HUES6 (cell line): ENCODE results near the gene TLE3.

Experiments used
- H3K27ac ChIP-seq: 2 replicates; pipeline ENCODE4 v1.7.0; 2013; ENCODE audit warnings: low read depth, mild to moderate bottlenecking, low read length, inconsistent platforms
- H3K27me3 ChIP-seq: 2 replicates; pipeline ENCODE4 v1.6.1; 2013; ENCODE audit warnings: low read length; ENCODE audit not compliant: control insufficient read depth, insufficient read depth
- H3K36me3 ChIP-seq: 2 replicates; pipeline ENCODE4 v1.6.1; 2013; ENCODE audit warnings: low read length; ENCODE audit not compliant: control insufficient read depth, insufficient read depth
- H3K4me1 ChIP-seq: 2 replicates; pipeline ENCODE4 v1.6.1; 2013; ENCODE audit warnings: low read length; ENCODE audit not compliant: control insufficient read depth, insufficient read depth
- H3K4me3 ChIP-seq: 2 replicates; pipeline ENCODE4 v1.5.1; 2013; ENCODE audit warnings: low read depth, low read length
- H3K9ac ChIP-seq: one replicate; pipeline ENCODE4 v1.6.1; 2013; ENCODE audit warnings: mild to moderate bottlenecking, low read length
- H3K9me3 ChIP-seq: 2 replicates; pipeline ENCODE4 v1.6.1; 2013; ENCODE audit warnings: low read depth, low read length; ENCODE audit not compliant: control insufficient read depth, insufficient read depth

TLE3 gene

GRCh38 chr15:69998541-69999391 lies 99.0 kb downstream of the TLE3 start:
- Histone ChIP-seq H3K9me3 (peaks cover 12% of the 10 kb centered on the region), H3K9ac (no peak overlapping the region), H3K4me3 (no peak overlapping the region), H3K36me3 (no peaks in the 10 kb centered on the region), H3K4me1 (peaks cover 3% of the 10 kb centered on the region), H3K27ac (no peak overlapping the region), H3K27me3 (no peaks in the 10 kb centered on the region)

GRCh38 chr15:69997813-69998212 lies 99.9 kb downstream of the TLE3 start:
- H3K9ac ChIP-seq, result no peak overlapping the region
- no peaks in the 10 kb centered on the region for H3K27me3 ChIP-seq
- no peaks in the 10 kb centered on the region for H3K36me3 ChIP-seq
- H3K4me1 ChIP-seq, result peaks cover 5% of the 10 kb centered on the region
- no peak overlapping the region for H3K27ac ChIP-seq
- H3K9me3 ChIP-seq, result peaks cover 6% of the 10 kb centered on the region
- H3K4me3 ChIP-seq, result no peak overlapping the region
